ENCODE measurements around the gene LIPC. TPM values are rescaled to one million over a fixed set of nuclear protein-coding genes. Genes with fewer than 3 reads are reported as not detected.

LIPC gene
- total RNA-seq, 1 donor, result 0.73 TPM

DNA sequence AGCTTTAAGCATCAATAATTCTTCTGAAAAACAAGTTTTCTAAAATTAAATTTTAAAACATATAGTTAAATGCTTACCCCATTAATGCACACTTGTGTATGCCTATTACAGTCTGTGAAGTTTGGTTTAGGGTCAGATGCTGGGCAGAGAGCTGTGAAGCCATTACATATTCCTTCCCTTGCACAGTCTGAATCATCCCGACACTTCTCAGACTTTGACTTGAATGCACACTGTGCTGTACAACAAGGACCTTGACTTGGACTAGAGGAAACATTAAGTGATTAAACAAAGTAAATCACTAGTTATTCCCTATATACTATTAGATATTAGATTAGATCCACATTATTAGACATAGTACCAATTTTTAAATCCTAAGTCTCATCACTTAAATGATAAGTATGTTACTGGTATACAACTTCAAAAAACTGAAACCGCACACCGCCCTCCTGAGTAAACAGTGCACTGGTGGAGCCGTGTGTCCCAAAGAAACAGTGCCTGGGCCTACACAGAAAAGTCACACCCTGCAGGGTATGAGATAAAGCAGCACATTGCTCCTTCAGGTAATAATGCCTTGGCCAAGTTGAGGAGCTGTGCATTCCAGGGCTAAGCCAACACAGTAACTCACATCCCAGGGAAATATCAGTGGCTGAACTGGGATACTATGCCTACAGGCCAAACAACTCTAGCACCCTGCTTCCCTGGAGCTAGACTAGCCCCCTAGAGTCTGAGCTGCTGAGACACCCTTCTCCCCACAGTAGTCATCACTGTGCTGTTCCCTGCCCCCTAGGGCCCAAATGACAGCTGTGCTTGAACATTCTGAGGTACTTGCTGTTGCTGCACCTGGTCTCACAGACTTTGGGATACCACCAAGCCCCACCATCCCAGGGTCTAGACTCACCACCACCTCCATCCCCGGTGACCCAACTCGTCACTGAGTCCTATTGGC, 180.2 kb downstream of the LIPC start:
- peaks cover 4% of the 10 kb centered on the region for H3K4me1 ChIP-seq (ENCODE audit: insufficient read depth, low read length)
- no peaks in the 10 kb centered on the region for H3K27me3 ChIP-seq (ENCODE audit: insufficient read depth, low read length)
- no peak overlapping the region for H3K4me3 ChIP-seq (ENCODE audit: low read length)
- peaks cover 8% of the 10 kb centered on the region for H3K9me3 ChIP-seq (ENCODE audit: low read depth, low read length)

- H3K9me3 ChIP-seq (ENCODE audit: low read depth, low read length), result peaks cover 8% of the 10 kb centered on the region
- H3K27me3 ChIP-seq (ENCODE audit: insufficient read depth, low read length), result no peaks in the 10 kb centered on the region
- H3K4me3 ChIP-seq (ENCODE audit: low read length), result no peak overlapping the region
- H3K4me1 ChIP-seq (ENCODE audit: insufficient read depth, low read length), result peaks cover 4% of the 10 kb centered on the region
Measured at GRCh38 chr15:58616171-58616570, 184.4 kb downstream of the LIPC start.
